Thymus (tissue), 11 donors: Measurements from ENCODE around the gene PNMA6F. TPM values are rescaled to one million over a fixed set of nuclear protein-coding genes. Genes with fewer than 3 reads are reported as not detected.
"Not testable (repeated sequence)": the region's sequence is repeated elsewhere in the genome, so short reads cannot be mapped to it uniquely, and the experiment has no call there.

Source experiments
- DNase-seq, 9 donors: peaks; one replicate each; pipeline ENCODE4 v3.0.0-alpha.2; 2013; ENCODE audit warnings: low spot score in 9 of 9, low read depth in 6 of 9, missing footprints in 1 of 9
- H3K27ac ChIP-seq, 2 donors: one replicate each; pipeline ENCODE4 v1.5.1; 2013; ENCODE audit warnings: control low read depth in 1 of 2, low read depth in 1 of 2, low read length in 1 of 2, mild to moderate bottlenecking in 1 of 2, moderate library complexity in 1 of 2
- H3K27me3 ChIP-seq, 2 donors: one replicate each; pipeline ENCODE4 v1.5.1; 2013; ENCODE audit warnings: low read length in 1 of 2; ENCODE audit not compliant: control insufficient read depth in 2 of 2, insufficient read depth in 1 of 2
- H3K36me3 ChIP-seq, 2 donors: one replicate each; pipeline ENCODE4 v1.5.1; 2013; ENCODE audit warnings: low read length in 1 of 2, mild to moderate bottlenecking in 1 of 2, moderate library complexity in 1 of 2; ENCODE audit not compliant: control insufficient read depth in 2 of 2, insufficient read depth in 2 of 2
- H3K4me1 ChIP-seq, 2 donors: one replicate each; pipeline ENCODE4 v1.5.1; 2013; ENCODE audit warnings: low read length in 2 of 2; ENCODE audit not compliant: control insufficient read depth in 2 of 2, insufficient read depth in 2 of 2
- H3K4me3 ChIP-seq, 2 donors: one replicate each; pipeline ENCODE4 v1.5.1; 2013; ENCODE audit warnings: low read length in 2 of 2, control low read depth in 1 of 2, mild to moderate bottlenecking in 1 of 2
- H3K9me3 ChIP-seq, 2 donors: one replicate each; pipeline ENCODE4 v1.5.1; 2013; ENCODE audit warnings: low read length in 1 of 2, mild to moderate bottlenecking in 1 of 2; ENCODE audit not compliant: control insufficient read depth in 2 of 2, insufficient read depth in 1 of 2
- WGBS: extraction: QIAGEN DNeasy Blood & Tissue Kit; methylation state at CpG from one replicate; pipeline ENCODE4 v1.1.7; 2013; 5-methylcytosine and 5-hydroxymethylcytosine counted together
- polyA plus RNA-seq: library from polyadenylated mRNA; stranded (reverse); fragments of 200-250 nt; gene quantifications from one replicate; pipeline ENCODE4 v1.2.3, GENCODE V29; 2013
- total RNA-seq: library from RNA; stranded (reverse); fragments of 120-200 nt; gene quantifications from one replicate; pipeline ENCODE4 v1.2.4, GENCODE V29; 2013
- donor health status: healthy.

PNMA6F gene
- total and polyA plus RNA-seq, 2 donors = under 0.01 to 0.02 TPM

- Histone ChIP-seq H3K9me3 (no peaks in the 10 kb centered on the region), H3K27ac (no peak overlapping the region), H3K4me3 (no peak overlapping the region), H3K36me3 (no peaks in the 10 kb centered on the region), H3K27me3 (peaks cover 0 to 17% of the 10 kb centered on the region in 2 donors), H3K4me1 (peaks cover 0 to 6% of the 10 kb centered on the region in 2 donors)
- DNase-seq = no peak
- 34% methylated on average over 9 of the region's 13 CpGs for WGBS
These were observed 897 bp downstream of the PNMA6F start for GRCh38 chrX:153320555-153321184.

- H3K27me3 ChIP-seq = peaks cover 0 to 17% of the 10 kb centered on the region in 2 donors
- not testable (repeated sequence) for H3K4me3 ChIP-seq, DNase-seq, H3K9me3 ChIP-seq, H3K27ac ChIP-seq, H3K4me1 ChIP-seq, H3K36me3 ChIP-seq
- WGBS = 100% methylated on average over 1 of the region's 1 CpG
These were observed 1.5 kb downstream of the PNMA6F start for GRCh38 chrX:153320047-153320443.

GRCh38 chrX:153319295-153320046 lies 2.1 kb downstream of the PNMA6F start:
- H3K36me3 ChIP-seq = no peaks in the 10 kb centered on the region
- DNase-seq = no peak
- H3K27ac ChIP-seq = no peak overlapping the region
- H3K9me3 ChIP-seq = no peaks in the 10 kb centered on the region
- H3K4me3 ChIP-seq = no peak overlapping the region
- peaks cover 0 to 17% of the 10 kb centered on the region in 2 donors for H3K27me3 ChIP-seq
- H3K4me1 ChIP-seq = peaks cover 0 to 6% of the 10 kb centered on the region in 2 donors
- WGBS = 81% methylated on average over 33 of the region's 33 CpGs

GRCh38 chrX:153318811-153319210 lies 2.8 kb downstream of the PNMA6F start:
- H3K4me1 ChIP-seq = peaks cover 0 to 6% of the 10 kb centered on the region in 2 donors
- 96% methylated on average over 7 of the region's 7 CpGs for WGBS

GRCh38 chrX:153317996-153318722 lies 3.4 kb downstream of the PNMA6F start:
- Histone ChIP-seq H3K9me3 (no peaks in the 10 kb centered on the region), H3K4me3 (no peak overlapping the region), H3K36me3 (no peaks in the 10 kb centered on the region), H3K4me1 (peaks cover 0 to 6% of the 10 kb centered on the region in 2 donors), H3K27me3 (peaks cover 0 to 17% of the 10 kb centered on the region in 2 donors), H3K27ac (no peak overlapping the region)
- DNase-seq = no peak
- 98% methylated on average over 20 of the region's 20 CpGs for WGBS

More at GRCh38 chrX:153318811-153319210, 2.8 kb downstream of the PNMA6F start:
- Histone ChIP-seq H3K9me3 (no peaks in the 10 kb centered on the region), H3K4me3 (no peak overlapping the region), H3K27ac (no peak overlapping the region), H3K27me3 (peaks cover 0 to 17% of the 10 kb centered on the region in 2 donors), H3K36me3 (no peaks in the 10 kb centered on the region)
- no peak for DNase-seq

GRCh38 chrX:153317306-153317705 lies 4.3 kb downstream of the PNMA6F start:
- H3K36me3 ChIP-seq = no peaks in the 10 kb centered on the region
- H3K4me3 ChIP-seq = no peak overlapping the region
- H3K9me3 ChIP-seq = no peaks in the 10 kb centered on the region
- H3K4me1 ChIP-seq = peaks cover 0 to 6% of the 10 kb centered on the region in 2 donors
- peaks cover 0 to 17% of the 10 kb centered on the region in 2 donors for H3K27me3 ChIP-seq
- 95% methylated on average over 8 of the region's 8 CpGs for WGBS
- H3K27ac ChIP-seq = no peak overlapping the region
- no peak for DNase-seq

- Histone ChIP-seq H3K36me3 (no peaks in the 10 kb centered on the region), H3K9me3 (no peaks in the 10 kb centered on the region), H3K4me1 (no peaks in the 10 kb centered on the region), H3K27ac (no peak overlapping the region), H3K27me3 (peaks cover 0 to 2% of the 10 kb centered on the region in 2 donors), H3K4me3 (no peak overlapping the region)
- WGBS = 87% methylated on average over 1 of the region's 1 CpG
- DNase-seq = no peak
These were observed 8.7 kb downstream of the PNMA6F start for GRCh38 chrX:153312842-153313241.

GRCh38 chrX:153312041-153312440 lies 9.5 kb downstream of the PNMA6F start:
- Histone ChIP-seq H3K9me3 (no peaks in the 10 kb centered on the region), H3K27ac (no peak overlapping the region), H3K27me3 (peaks cover 0 to 2% of the 10 kb centered on the region in 2 donors), H3K36me3 (no peaks in the 10 kb centered on the region), H3K4me1 (no peaks in the 10 kb centered on the region), H3K4me3 (no peak overlapping the region)
- DNase-seq = no peak
- WGBS = 97% methylated on average over 5 of the region's 5 CpGs

GRCh38 chrX:153310901-153311300 lies 10.7 kb downstream of the PNMA6F start:
- WGBS = 94% methylated on average over 9 of the region's 9 CpGs
- Histone ChIP-seq H3K9me3 (no peaks in the 10 kb centered on the region), H3K4me1 (no peaks in the 10 kb centered on the region), H3K27ac (no peak overlapping the region), H3K36me3 (no peaks in the 10 kb centered on the region), H3K4me3 (no peak overlapping the region), H3K27me3 (peaks cover 0 to 2% of the 10 kb centered on the region in 2 donors)
- DNase-seq = no peak
